ENCODE measurements around the gene PPHLN1. TPM values are rescaled to one million over a fixed set of nuclear protein-coding genes. Genes with fewer than 3 reads are reported as not detected.

PPHLN1 gene
- total and polyA plus RNA-seq, 2 donors (not counting 1 experiment from before 2014, with no cell fraction given), result 48.8 to 104 TPM

DNA sequence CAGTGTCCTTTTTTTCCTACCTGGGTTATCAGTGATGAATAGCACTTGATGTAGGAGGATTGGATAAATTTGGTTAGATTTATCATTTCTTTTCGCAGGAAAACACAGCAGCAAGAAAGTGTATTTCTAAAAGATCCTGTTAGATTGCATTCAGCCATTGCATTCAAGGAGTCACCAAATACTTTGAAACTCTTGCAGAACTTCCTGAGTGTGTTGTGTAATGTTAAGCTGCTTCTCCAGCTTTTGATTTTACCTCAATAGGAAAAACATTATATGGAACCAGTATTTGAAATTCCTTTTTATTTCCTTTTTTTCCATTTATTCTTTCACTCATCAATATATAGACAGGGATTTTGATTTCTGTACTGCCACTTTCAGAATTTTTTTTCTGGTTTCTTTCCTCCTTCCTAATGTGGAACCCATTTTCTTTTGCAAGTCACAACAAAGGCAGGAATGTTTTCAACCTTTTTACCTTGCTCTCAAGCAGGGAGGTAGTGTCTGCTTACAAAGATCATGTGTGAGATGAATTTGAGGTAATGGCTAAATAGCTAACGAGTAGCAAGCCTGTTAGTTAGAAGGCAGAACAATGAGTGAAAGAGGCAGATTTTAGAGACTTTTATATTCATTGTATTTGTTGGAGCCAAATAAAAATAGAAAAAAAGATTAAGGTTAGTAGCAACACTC lies 56.2 kb downstream of the PPHLN1 start:
- H3K4me3 ChIP-seq (ENCODE audit: control extremely low read depth in 1 of 5, extremely low read depth in 1 of 5, insufficient read depth in 1 of 5, low read depth in 2 of 5, low read length in 4 of 5), result no peak overlapping the region
- Mint-ChIP-seq H3K4me3 (no peak overlapping the region), H3K4me1 (peaks cover 25% of the 10 kb centered on the region), H3K9me3 (ENCODE audit: insufficient read depth) (no peaks in the 10 kb centered on the region), H3K27ac (no peak overlapping the region), H3K27me3 (no peaks in the 10 kb centered on the region)
- POLR2A ChIA-PET, result interaction anchor here (0.7 kb wide), 1 partner anchor 81 kb away, joined by 3 read pairs; no protein-coding TSS in a partner anchor
- H3K4me2 ChIP-seq (replicated peaks; ENCODE audit: low read depth, low read length, poor library complexity, severe bottlenecking), result peak overlapping the region; percentile 0
- WGBS (ENCODE audit: insufficient coverage), result 86% methylated on average over 1 of the region's 2 CpGs
- no peak overlapping the region for H3K27ac ChIP-seq (ENCODE audit: low read length in 2 of 2)
- peaks cover 0 to 5% of the 10 kb centered on the region in 2 donors for H3K4me1 ChIP-seq (ENCODE audit: control insufficient read depth in 2 of 2, insufficient read depth in 2 of 2, low read length in 2 of 2)
- no peak for ATAC-seq (ENCODE audit: low read depth)
- H3K9ac ChIP-seq (ENCODE audit: low read length), result no peak overlapping the region
- H3K79me2 ChIP-seq (ENCODE audit: control insufficient read depth, insufficient read depth, low read length), result peaks cover 43% of the 10 kb centered on the region
- no peaks in the 10 kb centered on the region for H4K20me1 ChIP-seq (ENCODE audit: control insufficient read depth, insufficient read depth, low read length, poor library complexity, severe bottlenecking)
- H3K27me3 ChIP-seq (replicated peaks in 1 of 4; ENCODE audit: control extremely low read depth in 1 of 4, control insufficient read depth in 3 of 4, insufficient read depth in 4 of 4, low read length in 3 of 4), result no peaks in the 10 kb centered on the region
- H2AFZ ChIP-seq (ENCODE audit: insufficient read depth, low read depth, low read length, poor library complexity, severe bottlenecking), result no peak overlapping the region
- DNase-seq, result no peak
- CTCF ChIA-PET, result interaction anchor here (0.7 to 3.9 kb wide), 4 partner anchors 11 to 187 kb away, joined by 3 to 31 read pairs (median 6); no protein-coding TSS in a partner anchor
- no peaks in the 10 kb centered on the region for H3K9me3 ChIP-seq (ENCODE audit: control extremely low read depth in 1 of 3, control insufficient read depth in 2 of 3, insufficient read depth in 1 of 3, low read length in 2 of 3)
- intact Hi-C loops (cut with micrococcal nuclease), result no loop called here
- H3K36me3 ChIP-seq (replicated peaks in 1 of 2; ENCODE audit: control extremely low read depth in 1 of 2, control insufficient read depth in 1 of 2, extremely low read depth in 1 of 2, insufficient read depth in 2 of 2, low read length in 1 of 2), result peaks cover 4 to 20% of the 10 kb centered on the region in 2 experiments
- no peak for TF ChIP-seq EZH2 (IDR thresholded peaks at IDR 0.05; ENCODE audit: borderline replicate concordance, insufficient read depth, low read depth, low read length, poor library complexity, severe bottlenecking)
- TF ChIP-seq, protein P1, sequence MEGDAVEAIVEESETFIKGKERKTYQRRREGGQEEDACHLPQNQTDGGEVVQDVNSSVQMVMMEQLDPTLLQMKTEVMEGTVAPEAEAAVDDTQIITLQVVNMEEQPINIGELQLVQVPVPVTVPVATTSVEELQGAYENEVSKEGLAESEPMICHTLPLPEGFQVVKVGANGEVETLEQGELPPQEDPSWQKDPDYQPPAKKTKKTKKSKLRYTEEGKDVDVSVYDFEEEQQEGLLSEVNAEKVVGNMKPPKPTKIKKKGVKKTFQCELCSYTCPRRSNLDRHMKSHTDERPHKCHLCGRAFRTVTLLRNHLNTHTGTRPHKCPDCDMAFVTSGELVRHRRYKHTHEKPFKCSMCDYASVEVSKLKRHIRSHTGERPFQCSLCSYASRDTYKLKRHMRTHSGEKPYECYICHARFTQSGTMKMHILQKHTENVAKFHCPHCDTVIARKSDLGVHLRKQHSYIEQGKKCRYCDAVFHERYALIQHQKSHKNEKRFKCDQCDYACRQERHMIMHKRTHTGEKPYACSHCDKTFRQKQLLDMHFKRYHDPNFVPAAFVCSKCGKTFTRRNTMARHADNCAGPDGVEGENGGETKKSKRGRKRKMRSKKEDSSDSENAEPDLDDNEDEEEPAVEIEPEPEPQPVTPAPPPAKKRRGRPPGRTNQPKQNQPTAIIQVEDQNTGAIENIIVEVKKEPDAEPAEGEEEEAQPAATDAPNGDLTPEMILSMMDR (IDR thresholded peaks at IDR 0.05), result no peak

- CTCF ChIA-PET, result interaction anchor here (2.0 kb wide), 1 partner anchor 13 kb away, joined by 7 read pairs; no protein-coding TSS in a partner anchor
- H3K36me3 ChIP-seq (replicated peaks in 1 of 2; ENCODE audit: control extremely low read depth in 1 of 2, control insufficient read depth in 1 of 2, extremely low read depth in 1 of 2, insufficient read depth in 2 of 2, low read length in 1 of 2), result peaks cover 10 to 34% of the 10 kb centered on the region in 2 experiments
- peaks cover 28% of the 10 kb centered on the region for H3K79me2 ChIP-seq (ENCODE audit: control insufficient read depth, insufficient read depth, low read length)
- no peak overlapping the region for H3K27ac ChIP-seq (ENCODE audit: low read length in 2 of 2)
- H3K4me3 Mint-ChIP-seq, result no peak overlapping the region
- H3K4me1 ChIP-seq (ENCODE audit: control insufficient read depth in 2 of 2, insufficient read depth in 2 of 2, low read length in 2 of 2), result peaks cover 0 to 5% of the 10 kb centered on the region in 2 donors
- ATAC-seq (ENCODE audit: low read depth), result no peak
- intact Hi-C loops (cut with micrococcal nuclease), result no loop called here
- H3K27me3 ChIP-seq (replicated peaks in 1 of 4; ENCODE audit: control extremely low read depth in 1 of 4, control insufficient read depth in 3 of 4, insufficient read depth in 4 of 4, low read length in 3 of 4), result no peaks in the 10 kb centered on the region
- H3K27me3 Mint-ChIP-seq, result no peaks in the 10 kb centered on the region
- H4K20me1 ChIP-seq (ENCODE audit: control insufficient read depth, insufficient read depth, low read length, poor library complexity, severe bottlenecking), result no peaks in the 10 kb centered on the region
- H3K9ac ChIP-seq (ENCODE audit: low read length), result no peak overlapping the region
- H3K9me3 Mint-ChIP-seq (ENCODE audit: insufficient read depth), result no peaks in the 10 kb centered on the region
- H3K4me2 ChIP-seq (replicated peaks; ENCODE audit: low read depth, low read length, poor library complexity, severe bottlenecking), result no peak overlapping the region
- H3K27ac Mint-ChIP-seq, result no peak overlapping the region
- no peak for DNase-seq
- peaks cover 24% of the 10 kb centered on the region for H3K4me1 Mint-ChIP-seq
- H3K9me3 ChIP-seq (ENCODE audit: control extremely low read depth in 1 of 3, control insufficient read depth in 2 of 3, insufficient read depth in 1 of 3, low read length in 2 of 3), result no peaks in the 10 kb centered on the region
- POLR2A ChIA-PET, result no interaction called here
- H3K4me3 ChIP-seq (ENCODE audit: control extremely low read depth in 1 of 5, extremely low read depth in 1 of 5, insufficient read depth in 1 of 5, low read depth in 2 of 5, low read length in 4 of 5), result no peak overlapping the region
- TF ChIP-seq, protein P1 (IDR thresholded peaks at IDR 0.05), result no peak
- no peak for TF ChIP-seq EZH2 (IDR thresholded peaks at IDR 0.05; ENCODE audit: borderline replicate concordance, insufficient read depth, low read depth, low read length, poor library complexity, severe bottlenecking)
- 100% methylated on average over 3 of the region's 3 CpGs for WGBS (ENCODE audit: insufficient coverage)
- no peak overlapping the region for H2AFZ ChIP-seq (ENCODE audit: insufficient read depth, low read depth, low read length, poor library complexity, severe bottlenecking)
Measured at GRCh38 chr12:42385326-42385841, 59.4 kb downstream of the PPHLN1 start.

Data from B cell (primary cell).